OCI-LY1 (cell line): ENCODE data around the gene USO1.
"Not testable (repeated sequence)": the region's sequence is repeated elsewhere in the genome, so short reads cannot be mapped to it uniquely, and the experiment has no call there.

Experiments used
- H2AFZ ChIP-seq: fragments of 200-600 bp; sonication (generic), shearing (Covaris generic); 2 replicates; pipeline ENCODE4 v1.6.0; 2014; ENCODE audit warnings: antibody characterized with exemption, mild to moderate bottlenecking, low read length
- H3F3A ChIP-seq: fragments of 200-600 bp; sonication (generic), shearing (Covaris generic); 2 replicates; pipeline ENCODE4 v1.6.0; 2014; ENCODE audit warnings: mild to moderate bottlenecking, antibody characterized with exemption, low read length, moderate library complexity; ENCODE audit not compliant: insufficient read depth
- H3K27ac ChIP-seq: fragments of 200-600 bp; sonication (generic); 2 replicates; pipeline ENCODE4 v1.5.1; 2014; ENCODE audit warnings: low read length, mixed run types, mild to moderate bottlenecking, low read depth; ENCODE audit not compliant: poor library complexity, severe bottlenecking
- H3K27me3 ChIP-seq: fragments of 200-600 bp; sonication (generic); 2 replicates; pipeline ENCODE4 v1.6.0; 2014; ENCODE audit warnings: antibody characterized with exemption, mild to moderate bottlenecking, low read length, moderate library complexity; ENCODE audit not compliant: insufficient read depth
- H3K36me3 ChIP-seq: fragments of 200-600 bp; sonication (generic); 2 replicates; pipeline ENCODE4 v1.6.1; 2014; ENCODE audit warnings: mild to moderate bottlenecking, antibody characterized with exemption, low read length, moderate library complexity, mixed read lengths; ENCODE audit not compliant: insufficient read depth
- H3K4me1 ChIP-seq: fragments of 200-600 bp; sonication (generic); 2 replicates; pipeline ENCODE4 v1.5.1; 2014; ENCODE audit warnings: mild to moderate bottlenecking, low read length, moderate library complexity; ENCODE audit not compliant: insufficient read depth, severe bottlenecking
- H3K4me2 ChIP-seq: fragments of 200-600 bp; sonication (generic), shearing (Covaris generic); 2 replicates; pipeline ENCODE4 v1.6.1; 2014; ENCODE audit warnings: low read length
- H3K4me3 ChIP-seq: fragments of 200-600 bp; sonication (generic); 2 replicates; pipeline ENCODE4 v1.5.1; 2014; ENCODE audit warnings: low read length, low read depth, mild to moderate bottlenecking, mixed read lengths; ENCODE audit not compliant: poor library complexity, severe bottlenecking
- H3K79me2 ChIP-seq: fragments of 200-600 bp; shearing (Covaris generic); 2 replicates; pipeline ENCODE4 v1.6.1; 2016; ENCODE audit warnings: mixed run types, low read length, mixed read lengths; ENCODE audit not compliant: insufficient read depth
- H3K9ac ChIP-seq: fragments of 200-600 bp; sonication (generic), shearing (Covaris generic); 2 replicates; pipeline ENCODE4 v1.6.1; 2014; ENCODE audit warnings: mild to moderate bottlenecking, low read length, mixed read lengths
- H3K9me2 ChIP-seq: fragments of 200-600 bp; sonication (generic), shearing (Covaris generic); 2 replicates; pipeline ENCODE4 v1.6.1; 2014; ENCODE audit warnings: low read depth, mild to moderate bottlenecking, low read length, mixed read lengths
- H3K9me3 ChIP-seq: fragments of 200-600 bp; shearing (Covaris generic); 2 replicates; pipeline ENCODE4 v1.6.1; 2014; ENCODE audit warnings: low read length, mixed read lengths
- H4K20me1 ChIP-seq: fragments of 200-600 bp; sonication (generic), shearing (Covaris generic); 2 replicates; pipeline ENCODE4 v1.6.0; 2016; ENCODE audit warnings: mild to moderate bottlenecking, low read length; ENCODE audit not compliant: insufficient read depth
- EZH2 ChIP-seq: fragments of 200-600 bp; sonication (generic), shearing (Covaris generic); IDR thresholded peaks from 2 replicates; pipeline ENCODE4 v1.8.0; 2017; ENCODE audit warnings: borderline replicate concordance, mixed run types, mild to moderate bottlenecking, antibody characterized with exemption, low read length, moderate library complexity, mixed read lengths
- TF ChIP-seq, protein P1 (sequence below): fragments of 200-600 bp; sonication (generic), shearing (Covaris generic); IDR thresholded peaks from 2 replicates; pipeline ENCODE4 v1.5.1; 2017; ENCODE audit warnings: mild to moderate bottlenecking, antibody characterized with exemption, low read length, moderate library complexity, mixed read lengths

Gene USO1

GRCh38 chr4:75685546-75686189 lies 38.7 kb upstream of the USO1 start:
- 0 out of 2 replicates have a peak, but pooled peaks cover 2% of the 10 kb centered on the region for H3F3A ChIP-seq
- no peaks in the 10 kb centered on the region for H3K36me3 ChIP-seq
- no peak overlapping the region for H3K4me2 ChIP-seq
- no peak overlapping the region for H3K27ac ChIP-seq
- H3K4me3 ChIP-seq, result no peak overlapping the region
- no peak overlapping the region for H2AFZ ChIP-seq
- no peaks in the 10 kb centered on the region for H3K27me3 ChIP-seq
- H3K4me1 ChIP-seq, result no peaks in the 10 kb centered on the region
- H3K9me2 ChIP-seq, result no peaks in the 10 kb centered on the region
- no peak overlapping the region for H3K9ac ChIP-seq
- H3K79me2 ChIP-seq, result no peaks in the 10 kb centered on the region
- TF ChIP-seq, protein P1, sequence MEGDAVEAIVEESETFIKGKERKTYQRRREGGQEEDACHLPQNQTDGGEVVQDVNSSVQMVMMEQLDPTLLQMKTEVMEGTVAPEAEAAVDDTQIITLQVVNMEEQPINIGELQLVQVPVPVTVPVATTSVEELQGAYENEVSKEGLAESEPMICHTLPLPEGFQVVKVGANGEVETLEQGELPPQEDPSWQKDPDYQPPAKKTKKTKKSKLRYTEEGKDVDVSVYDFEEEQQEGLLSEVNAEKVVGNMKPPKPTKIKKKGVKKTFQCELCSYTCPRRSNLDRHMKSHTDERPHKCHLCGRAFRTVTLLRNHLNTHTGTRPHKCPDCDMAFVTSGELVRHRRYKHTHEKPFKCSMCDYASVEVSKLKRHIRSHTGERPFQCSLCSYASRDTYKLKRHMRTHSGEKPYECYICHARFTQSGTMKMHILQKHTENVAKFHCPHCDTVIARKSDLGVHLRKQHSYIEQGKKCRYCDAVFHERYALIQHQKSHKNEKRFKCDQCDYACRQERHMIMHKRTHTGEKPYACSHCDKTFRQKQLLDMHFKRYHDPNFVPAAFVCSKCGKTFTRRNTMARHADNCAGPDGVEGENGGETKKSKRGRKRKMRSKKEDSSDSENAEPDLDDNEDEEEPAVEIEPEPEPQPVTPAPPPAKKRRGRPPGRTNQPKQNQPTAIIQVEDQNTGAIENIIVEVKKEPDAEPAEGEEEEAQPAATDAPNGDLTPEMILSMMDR, result no peak
- TF ChIP-seq EZH2, result no peak
- H3K9me3 ChIP-seq, result peaks cover 4% of the 10 kb centered on the region; the same call in 1 of the 2 replicates
- H4K20me1 ChIP-seq, result no peaks in the 10 kb centered on the region

- no peaks in the 10 kb centered on the region for H3K4me1 ChIP-seq
- peaks cover 4% of the 10 kb centered on the region; the same call in 1 of the 2 replicates for H3K9me3 ChIP-seq
- H3K9me2 ChIP-seq, result no peaks in the 10 kb centered on the region
- no peak overlapping the region for H3K4me3 ChIP-seq
- H3K4me2 ChIP-seq, result no peak overlapping the region
- H3K9ac ChIP-seq, result no peak overlapping the region
- H3K27me3 ChIP-seq, result no peaks in the 10 kb centered on the region
- H3K79me2 ChIP-seq, result no peaks in the 10 kb centered on the region
- H4K20me1 ChIP-seq, result no peaks in the 10 kb centered on the region
- no peak overlapping the region for H2AFZ ChIP-seq
- H3K27ac ChIP-seq, result no peak overlapping the region
- H3K36me3 ChIP-seq, result no peaks in the 10 kb centered on the region
- TF ChIP-seq, protein P1, result no peak
- TF ChIP-seq EZH2, result no peak
- H3F3A ChIP-seq, result 0 out of 2 replicates have a peak, but pooled peaks cover 2% of the 10 kb centered on the region
Measured at GRCh38 chr4:75686346-75686745, 38.0 kb upstream of the USO1 start.

- H3F3A ChIP-seq, H3K27me3 ChIP-seq, H3K27ac ChIP-seq, H2AFZ ChIP-seq, H3K4me2 ChIP-seq, H3K4me3 ChIP-seq, H3K9ac ChIP-seq, H3K79me2 ChIP-seq, H3K9me2 ChIP-seq, H4K20me1 ChIP-seq, H3K36me3 ChIP-seq, H3K9me3 ChIP-seq, H3K4me1 ChIP-seq: not testable (repeated sequence)
Measured at GRCh38 chr4:75687125-75687524, 37.3 kb upstream of the USO1 start.

DNA sequence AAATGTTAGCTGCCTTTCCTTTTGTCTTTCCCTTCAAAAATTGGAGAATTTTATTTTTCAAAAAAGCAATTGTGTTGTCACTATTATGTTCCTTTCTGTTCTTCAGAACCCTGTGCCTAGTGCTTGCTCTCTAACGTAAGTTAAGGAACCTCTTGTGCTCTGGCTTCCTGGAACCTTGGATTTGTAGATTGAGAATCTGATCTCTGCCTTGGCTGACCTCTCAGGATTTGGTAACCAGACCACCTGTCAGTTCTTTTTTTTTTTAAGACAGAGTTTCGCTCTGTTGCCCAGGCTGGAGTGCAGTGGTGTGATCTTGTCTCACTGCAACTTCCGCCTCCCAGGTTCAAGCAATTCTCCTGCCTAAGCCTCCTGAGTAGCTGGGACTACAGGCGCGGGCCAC lies 32.3 kb upstream of the USO1 start:
- not testable (repeated sequence) for H3K27ac ChIP-seq, H2AFZ ChIP-seq, H3K9me2 ChIP-seq, H3K27me3 ChIP-seq, H3F3A ChIP-seq, H4K20me1 ChIP-seq, H3K9me3 ChIP-seq, H3K4me2 ChIP-seq, H3K79me2 ChIP-seq, H3K9ac ChIP-seq, H3K36me3 ChIP-seq, H3K4me3 ChIP-seq
- H3K4me1 ChIP-seq, result peaks cover 17% of the 10 kb centered on the region
